ENCODE measurements around the gene SEMA5A.

The SEMA5A gene

DNA sequence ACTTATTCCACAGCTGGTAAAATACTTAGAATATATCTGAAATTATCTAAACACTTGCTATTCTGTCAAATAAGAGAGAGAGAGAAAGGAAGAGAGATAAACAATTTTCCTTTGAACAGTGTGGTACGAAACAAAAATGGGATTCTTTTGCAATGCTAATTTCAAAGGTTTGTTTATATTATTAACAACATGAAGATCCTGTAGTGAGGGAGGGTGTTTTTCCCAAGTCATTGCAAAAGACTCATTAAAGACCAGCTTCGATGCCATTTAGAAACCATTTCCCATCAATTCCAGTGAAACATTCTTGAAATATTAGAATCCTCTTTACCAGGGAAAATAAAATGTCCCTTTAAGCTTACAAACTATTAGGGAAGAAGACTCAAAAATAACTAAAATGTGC lies 505.4 kb downstream of the SEMA5A start:
- DNase-seq (ENCODE audit: low read depth in 2 of 3, low spot score in 1 of 3) = no peak

DNA sequence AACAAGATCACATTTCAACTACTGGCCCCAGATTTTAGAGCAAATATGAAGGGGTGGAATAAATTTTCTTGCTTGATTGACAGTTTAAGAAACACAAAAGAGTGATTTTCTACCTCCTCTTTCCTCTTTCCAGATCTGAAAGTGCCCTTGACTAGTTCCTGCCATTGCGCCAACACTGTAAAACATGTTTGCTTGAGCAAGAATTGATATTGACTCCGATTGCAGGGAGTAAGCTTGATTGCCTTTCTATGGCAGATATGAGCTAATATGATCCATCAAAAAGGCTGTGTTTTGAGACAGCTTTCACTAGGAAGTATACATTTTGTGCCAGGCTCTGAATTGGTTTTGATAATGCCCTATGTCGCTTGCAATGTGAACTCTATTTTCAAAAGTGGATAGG lies 508.8 kb downstream of the SEMA5A start:
- DNase-seq (ENCODE audit: low read depth in 2 of 3, low spot score in 1 of 3) = no peak

DNA sequence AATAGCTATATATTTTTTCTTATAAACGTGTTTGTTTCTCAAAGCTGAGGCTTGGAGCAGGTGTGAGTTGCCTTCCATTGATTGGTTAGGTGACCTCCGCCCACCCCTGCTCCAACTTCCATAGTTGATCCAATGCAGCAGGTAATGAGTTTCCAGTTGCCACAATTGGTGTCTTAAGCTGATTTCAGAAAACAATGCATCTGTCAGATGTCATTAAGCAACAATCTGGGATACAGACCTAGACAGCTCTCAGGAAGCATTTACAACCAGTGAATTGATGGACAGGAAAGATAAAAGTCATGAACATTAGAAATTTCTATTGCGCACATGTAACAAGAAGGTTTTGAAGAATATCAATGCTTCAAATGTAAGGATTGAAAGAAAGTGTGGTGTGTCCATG lies 510.5 kb downstream of the SEMA5A start:
- DNase-seq (ENCODE audit: low read depth in 2 of 3, low spot score in 1 of 3) = no peak

DNA sequence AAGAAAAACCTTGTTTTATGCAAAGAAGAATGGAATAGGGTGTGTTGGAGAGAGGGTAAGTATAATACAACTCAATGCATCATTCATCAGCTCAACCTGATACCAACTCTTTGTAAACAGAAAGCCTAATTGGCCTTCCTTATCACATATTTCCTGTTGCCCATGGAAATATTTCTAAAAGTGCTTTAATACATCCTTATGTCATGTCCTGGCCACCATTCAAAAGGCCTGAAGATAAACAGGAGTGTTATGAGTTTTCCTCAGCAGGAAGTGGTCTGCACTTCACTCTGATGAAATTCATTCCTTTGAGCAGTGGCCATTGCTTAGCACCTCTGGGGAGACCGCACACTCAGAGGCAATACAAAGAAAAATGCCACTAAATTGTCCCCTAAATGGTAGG lies 511.2 kb downstream of the SEMA5A start:
- no peak for DNase-seq (ENCODE audit: low read depth in 2 of 3, low spot score in 1 of 3)

DNA sequence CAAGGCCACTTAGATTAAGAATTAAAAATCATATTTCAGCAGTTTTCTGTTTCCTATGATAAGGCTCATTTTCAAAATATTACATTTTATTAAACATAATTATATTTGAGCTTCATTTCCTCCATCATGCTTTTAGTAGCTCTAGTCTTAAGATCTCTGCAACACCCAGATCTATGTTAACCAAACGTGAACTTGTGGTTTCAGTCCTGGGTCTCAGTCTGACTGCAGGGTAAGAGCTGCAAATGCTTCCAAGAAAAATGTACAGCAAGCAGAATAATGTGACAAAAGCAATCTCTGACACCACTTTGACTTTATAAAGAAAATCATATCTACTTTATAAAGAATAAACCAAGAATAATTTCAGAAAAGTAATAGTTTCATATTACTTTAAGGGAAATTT lies 512.4 kb downstream of the SEMA5A start:
- no peak for DNase-seq (ENCODE audit: low read depth in 2 of 3, low spot score in 1 of 3)

DNA sequence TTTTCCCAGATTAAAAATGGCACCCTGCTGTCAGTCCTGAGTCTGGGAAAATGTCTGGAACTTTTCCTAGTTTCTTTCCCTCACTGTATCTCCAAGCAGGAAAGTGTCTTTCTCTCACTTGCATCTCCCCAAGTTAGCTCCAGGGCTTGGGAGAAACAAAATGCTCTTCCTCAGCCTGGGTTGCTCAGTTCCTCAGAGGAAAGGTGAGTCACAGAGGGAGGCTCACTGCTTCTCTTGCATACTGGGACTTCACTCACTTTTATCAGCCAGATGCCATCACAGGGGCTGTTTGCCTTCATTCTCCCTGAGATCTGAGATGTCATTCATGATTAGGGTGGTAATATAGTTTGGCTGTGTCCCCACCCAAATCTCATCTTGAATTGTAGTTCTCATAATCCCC lies 519.9 kb downstream of the SEMA5A start:
- DNase-seq (ENCODE audit: low read depth in 2 of 3, low spot score in 1 of 3) = no peak

DNA sequence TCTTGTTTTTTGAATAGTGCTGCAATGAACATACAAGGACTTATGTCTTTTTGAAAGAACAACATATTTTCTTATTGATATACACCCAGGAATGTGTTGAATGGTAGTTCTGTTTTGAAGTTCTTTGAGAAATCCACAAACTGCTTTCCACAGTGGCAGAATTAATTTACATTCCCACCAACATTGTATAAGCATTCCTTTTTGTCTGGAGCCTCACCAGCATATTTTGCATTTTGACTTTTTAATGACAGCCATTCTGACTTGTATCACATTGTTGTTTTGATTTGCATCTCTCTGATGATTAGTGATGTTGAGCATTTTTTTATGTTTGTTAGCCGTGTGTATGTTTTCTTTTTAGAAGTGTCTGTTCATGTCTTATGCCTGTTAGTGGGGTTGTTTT lies 524.9 kb downstream of the SEMA5A start:
- no peak for DNase-seq (ENCODE audit: low read depth in 2 of 3, low spot score in 1 of 3)

DNA sequence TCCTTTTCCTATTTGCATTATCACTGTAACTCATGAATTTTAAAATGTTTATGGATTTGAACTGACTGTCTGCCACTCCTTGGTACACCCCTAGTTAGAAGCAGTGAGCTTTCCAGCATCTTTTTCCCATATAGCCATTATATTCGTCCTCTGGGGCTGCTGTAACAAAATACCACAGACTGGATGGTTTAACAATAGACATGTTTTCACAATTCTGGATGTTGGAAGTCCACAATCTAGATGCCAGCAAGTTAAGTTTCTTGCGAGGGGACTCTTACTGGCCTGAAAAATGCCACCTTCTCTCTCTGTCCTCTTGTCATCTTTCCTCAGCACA lies 530.0 kb downstream of the SEMA5A start:
- no peak for DNase-seq (ENCODE audit: low read depth in 2 of 3, low spot score in 1 of 3)

DNA sequence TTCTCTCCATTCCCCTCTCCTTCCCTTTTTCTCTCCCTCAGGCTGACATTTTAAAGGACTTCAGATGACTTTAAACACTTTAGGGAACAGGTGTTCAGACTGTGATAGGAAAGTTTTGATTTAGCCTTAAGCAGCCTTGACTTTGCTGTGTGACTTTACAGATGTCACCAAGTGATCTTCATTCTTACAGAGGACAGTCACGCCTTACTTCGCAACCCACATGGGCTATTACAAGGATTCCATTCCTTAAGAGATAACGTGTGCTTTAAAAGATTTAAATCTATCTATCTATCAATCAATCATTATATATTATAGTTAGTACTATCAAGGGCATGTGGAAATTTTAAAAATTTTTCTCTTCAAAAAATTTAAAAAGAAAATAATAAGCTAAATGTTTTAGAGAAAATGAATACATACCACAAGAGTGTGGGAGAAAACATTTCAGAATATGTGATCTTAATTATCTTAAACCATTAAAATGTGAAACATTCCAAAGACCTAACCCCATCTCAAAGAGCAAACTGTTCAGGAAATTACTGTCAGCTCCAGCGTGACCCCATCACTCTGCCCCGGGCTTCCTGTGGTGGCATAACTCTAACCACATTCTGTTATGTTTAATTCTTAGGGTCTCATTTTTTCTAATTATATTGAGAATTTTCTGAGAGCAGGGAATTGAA lies 530.5 kb downstream of the SEMA5A start:
- DNase-seq (ENCODE audit: low read depth in 2 of 3, low spot score in 1 of 3) = no peak

DNA sequence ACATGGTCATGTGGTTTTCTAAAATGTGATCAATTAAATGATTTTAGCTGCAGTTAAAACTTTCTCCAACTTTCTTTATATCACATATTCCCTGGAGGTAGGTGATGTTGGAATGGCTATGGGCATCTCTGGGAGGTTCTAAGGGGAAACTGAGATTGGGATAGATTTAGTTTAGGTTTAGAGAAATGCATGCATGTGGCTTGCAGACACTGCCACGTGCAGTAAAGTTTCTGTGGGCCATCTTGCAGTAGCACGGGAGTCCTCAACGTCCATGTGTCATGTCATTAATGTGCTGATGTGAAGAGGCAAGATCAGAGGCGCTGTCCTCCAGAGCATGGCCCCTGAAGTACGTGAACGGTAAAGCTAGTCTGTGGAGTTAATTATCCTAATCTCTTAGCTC lies 532.7 kb downstream of the SEMA5A start:
- DNase-seq (ENCODE audit: low read depth in 2 of 3, low spot score in 1 of 3) = no peak

DNA sequence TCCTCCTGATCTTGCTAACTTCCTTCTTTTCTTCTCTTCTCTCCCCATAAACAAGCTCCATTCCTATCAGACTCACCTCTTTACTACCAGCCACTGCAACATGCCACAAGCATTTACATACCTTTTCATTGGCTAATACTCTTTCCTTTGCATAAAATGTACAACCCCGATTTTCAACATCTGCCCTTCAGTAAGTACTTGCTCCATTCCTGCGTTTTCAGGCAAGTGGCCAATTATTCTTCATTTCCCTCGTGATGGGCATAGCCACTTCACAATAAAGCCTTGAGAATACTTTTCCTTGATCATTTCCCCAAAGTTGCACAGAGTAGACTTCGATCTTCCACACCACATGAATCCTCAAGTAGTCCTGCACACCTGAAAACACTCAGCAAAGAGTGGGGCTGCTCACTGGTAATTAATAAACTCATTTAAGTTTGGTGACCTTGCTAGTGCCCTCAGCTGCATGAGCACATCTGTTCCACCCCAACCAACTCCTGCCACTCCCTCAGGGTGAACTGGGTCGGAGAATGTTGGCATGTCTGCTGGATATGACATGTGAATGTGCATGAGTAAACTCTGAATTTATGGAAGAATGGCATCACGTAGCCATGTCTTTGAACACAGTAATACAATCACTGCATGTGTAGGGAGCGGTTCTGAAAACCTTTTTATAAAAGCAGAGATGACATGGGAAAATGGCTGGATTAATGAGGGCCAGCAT lies 535.8 kb downstream of the SEMA5A start:
- no peak for DNase-seq (ENCODE audit: low read depth in 2 of 3, low spot score in 1 of 3)

DNA sequence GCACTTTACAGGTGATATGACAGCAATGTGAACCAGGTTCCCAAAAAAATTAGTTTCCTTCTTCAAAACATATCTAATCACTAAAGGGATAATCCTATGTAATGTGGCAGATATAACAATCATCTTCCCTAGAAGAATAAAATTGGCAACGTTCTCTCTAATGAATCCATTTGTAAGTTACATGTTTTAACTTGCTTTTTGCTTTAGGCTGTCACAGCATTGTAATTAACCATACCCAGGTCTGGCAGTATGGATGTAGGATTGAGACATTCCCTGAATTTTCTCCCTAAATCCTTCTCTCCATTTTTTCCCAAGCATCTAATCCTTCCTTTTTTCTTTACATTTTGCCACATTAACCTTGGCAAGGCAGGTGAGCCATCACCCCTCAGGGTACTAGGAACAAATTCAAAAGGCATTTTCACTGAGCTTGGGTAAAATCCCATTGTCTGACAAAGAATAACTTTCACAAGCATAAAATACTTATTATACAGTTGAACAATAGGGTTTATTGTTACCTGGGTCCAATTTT lies 548.3 kb downstream of the SEMA5A start:
- no peak for DNase-seq (ENCODE audit: low read depth in 2 of 3, low spot score in 1 of 3)

DNA sequence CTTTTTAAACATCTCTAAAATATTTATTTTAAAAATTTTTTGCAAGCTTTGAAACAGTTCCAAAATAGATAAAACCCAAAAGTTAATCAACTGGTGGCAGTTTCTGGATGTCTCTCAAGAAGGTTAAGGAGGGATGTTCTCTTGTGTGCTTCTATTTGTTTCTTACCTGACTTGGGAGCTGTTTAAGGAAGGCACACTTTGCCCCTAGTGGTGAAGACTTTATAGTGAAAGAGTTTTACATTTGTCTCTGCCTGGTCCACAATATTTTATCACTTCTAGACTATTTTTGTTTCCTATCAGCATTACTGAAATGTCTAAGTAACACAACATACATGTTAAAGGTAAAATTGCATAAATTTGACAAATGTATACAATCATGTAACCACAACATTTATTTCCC lies 552.8 kb downstream of the SEMA5A start:
- no peak for DNase-seq (ENCODE audit: low read depth in 2 of 3, low spot score in 1 of 3)
